GM12875 (cell line): ENCODE data around the gene PLAU.
"Not testable (repeated sequence)": the region's sequence is repeated elsewhere in the genome, so short reads cannot be mapped to it uniquely, and the experiment has no call there.

Experiments
- H3K4me3 ChIP-seq: one replicate; pipeline ENCODE4 v1.5.1; 2011; ENCODE audit warnings: low read depth, low read length, control low read depth
- CTCF ChIP-seq: IDR thresholded peaks from 2 replicates; pipeline ENCODE4 v1.5.1; 2011; ENCODE audit warnings: low read depth, mild to moderate bottlenecking, control low read depth, inconsistent platforms, low read length, moderate library complexity, borderline replicate concordance; ENCODE audit not compliant: insufficient read depth

The PLAU gene

GRCh38 chr10:73924935-73925334 is 14.0 kb downstream of the PLAU start:
- no peak overlapping the region for H3K4me3 ChIP-seq
- TF ChIP-seq CTCF: no peak

DNA sequence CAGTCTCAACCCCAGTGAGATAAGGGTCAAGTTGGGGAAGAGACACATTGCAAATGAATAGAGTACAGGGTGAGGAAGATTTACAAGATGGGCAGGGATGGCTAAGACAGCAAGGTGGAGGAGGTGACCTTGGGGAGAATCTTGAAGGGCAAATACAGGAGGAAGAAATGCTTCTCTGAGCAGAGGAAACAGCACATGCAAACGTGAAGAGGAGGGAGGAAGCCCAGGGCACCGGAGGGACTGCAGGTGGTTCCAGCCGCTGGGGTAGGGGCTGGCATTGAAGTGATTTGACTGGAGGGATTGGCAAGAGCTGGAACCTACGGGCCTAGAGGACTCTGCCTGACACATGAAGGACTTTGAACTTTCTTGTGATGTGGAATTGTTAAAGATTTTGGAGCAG is 14.6 kb downstream of the PLAU start:
- no peak overlapping the region for H3K4me3 ChIP-seq
- TF ChIP-seq CTCF: no peak

- H3K4me3 ChIP-seq: no peak overlapping the region
- TF ChIP-seq CTCF: no peak
Observed at GRCh38 chr10:73926152-73926764, 15.3 kb downstream of the PLAU start.

- not testable (repeated sequence) for H3K4me3 ChIP-seq
Observed at GRCh38 chr10:73930630-73931327, 19.8 kb downstream of the PLAU start.

GRCh38 chr10:73931767-73932619 is 21.1 kb downstream of the PLAU start:
- TF ChIP-seq CTCF: no peak

DNA sequence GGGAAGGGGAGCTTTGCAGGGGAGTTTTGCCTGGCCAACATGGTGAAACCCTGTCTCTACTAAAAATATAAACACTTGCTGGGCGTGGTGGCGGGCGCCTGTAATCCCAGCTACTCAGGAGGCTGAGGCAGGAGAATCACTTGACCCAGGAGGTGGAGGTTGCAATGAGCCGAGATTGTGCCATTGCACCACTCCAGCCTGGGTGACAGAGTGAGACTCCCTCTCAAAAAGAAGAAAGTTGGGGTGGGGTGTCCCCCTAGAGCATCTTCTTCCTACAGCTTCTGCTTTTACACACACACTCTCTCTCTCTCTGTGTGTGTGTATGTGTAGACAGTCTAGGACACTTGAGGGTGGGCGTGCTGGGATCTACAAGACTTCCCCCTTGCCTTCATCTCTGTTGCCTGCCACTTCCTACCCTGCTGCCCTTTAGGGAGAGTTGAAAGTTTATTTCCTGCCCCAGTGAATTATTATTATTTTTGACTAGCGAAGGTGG is 21.7 kb downstream of the PLAU start:
- no peak for TF ChIP-seq CTCF
- H3K4me3 ChIP-seq: no peak overlapping the region

More at GRCh38 chr10:73931767-73932619, 21.1 kb downstream of the PLAU start:
- no peak overlapping the region for H3K4me3 ChIP-seq

DNA sequence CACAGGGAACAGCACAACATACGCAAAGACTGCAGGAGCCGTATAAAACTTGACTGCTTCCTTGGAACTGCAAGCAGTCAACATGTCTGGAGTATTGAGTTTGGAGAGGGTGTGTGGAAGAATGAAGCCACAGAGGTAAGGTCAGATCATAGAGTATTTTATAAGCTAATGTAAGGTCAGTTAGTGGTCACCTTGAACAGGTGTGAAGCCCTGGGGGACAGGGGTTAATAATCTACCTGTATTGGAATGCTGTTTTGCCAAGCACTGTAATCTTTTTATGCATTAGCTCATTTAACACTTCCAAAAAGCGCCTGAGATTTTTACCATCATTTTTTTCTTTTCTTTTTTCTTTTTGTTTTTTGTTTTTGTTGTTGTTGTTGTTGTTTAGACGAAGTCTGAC is 23.1 kb downstream of the PLAU start:
- no peak overlapping the region for H3K4me3 ChIP-seq
- TF ChIP-seq CTCF: no peak
